A673 (cell line): Measurements from ENCODE around the gene ADARB2. TPM values are rescaled to one million over a fixed set of nuclear protein-coding genes. Genes with fewer than 3 reads are reported as not detected.

Source experiments
- BruUV-seq: library from RNA; stranded (reverse); fragments of 400-500 nt; replicated peaks from 2 replicates; lab custom pipeline; 2021; lab: Mats Ljungman, UMichigan
- CTCF ChIA-PET: fragments of 300-600 bp; sonication (Branson Sonifier 250); formaldehyde crosslinking; loops from one replicate; lab custom pipeline; 2022; ENCODE audit warnings: antibody characterized with exemption; lab: Charles Lee
- POLR2A ChIA-PET: fragments of 300-600 bp; sonication (Branson Sonifier 250); formaldehyde crosslinking; loops from one replicate; lab custom pipeline; 2022; ENCODE audit warnings: antibody characterized with exemption; ENCODE audit not compliant: low non-redundant PET; lab: Charles Lee
- DNase-seq: peaks from one replicate; pipeline ENCODE4 v3.0.0-alpha.2; 2015; ENCODE audit warnings: low spot score
- H3K27ac ChIP-seq: fragments of 200-600 bp; sonication (generic); 2 replicates; pipeline ENCODE4 v1.5.1; 2016; ENCODE audit warnings: mixed run types, low read depth, mild to moderate bottlenecking, mixed read lengths, antibody characterized with exemption, low read length; ENCODE audit not compliant: poor library complexity, severe bottlenecking
- H3K27me3 ChIP-seq: fragments of 200-600 bp; sonication (generic); replicated peaks from 2 replicates; pipeline ENCODE4 v1.6.1; 2017; ENCODE audit warnings: mixed run types, low read depth, mild to moderate bottlenecking, mixed read lengths, antibody characterized with exemption, low read length; ENCODE audit not compliant: insufficient read depth, poor library complexity
- H3K36me3 ChIP-seq: fragments of 200-600 bp; sonication (generic); 2 replicates; pipeline ENCODE4 v1.6.1; 2016; ENCODE audit warnings: mixed run types, mild to moderate bottlenecking, mixed read lengths, antibody characterized with exemption, low read length; ENCODE audit not compliant: insufficient read depth, poor library complexity, severe bottlenecking
- H3K4me1 ChIP-seq: fragments of 200-600 bp; sonication (generic); 2 replicates; pipeline ENCODE4 v1.6.1; 2017; ENCODE audit warnings: mixed run types, mild to moderate bottlenecking, mixed read lengths, antibody characterized with exemption, low read length; ENCODE audit not compliant: insufficient read depth, poor library complexity, severe bottlenecking
- H3K4me3 ChIP-seq: fragments of 200-600 bp; sonication (generic); 2 replicates; pipeline ENCODE4 v1.5.1; 2016; ENCODE audit warnings: low read depth, mixed run types, mild to moderate bottlenecking, mixed read lengths, low read length; ENCODE audit not compliant: poor library complexity, severe bottlenecking
- H3K9me3 ChIP-seq: fragments of 200-600 bp; sonication (generic); 2 replicates; pipeline ENCODE4 v1.6.1; 2016; ENCODE audit warnings: mixed run types, low read depth, mild to moderate bottlenecking, mixed read lengths, antibody characterized with exemption, low read length; ENCODE audit not compliant: poor library complexity, severe bottlenecking
- CTCF ChIP-seq: fragments of 300-800, 200-600 bp; sonication (generic); conservative IDR thresholded peaks from 2 replicates; pipeline ENCODE4 v1.5.1; 2017; ENCODE audit warnings: low read depth, mild to moderate bottlenecking, antibody characterized with exemption, low read length, moderate library complexity, mixed read lengths
- EZH2 ChIP-seq: fragments of 200-600 bp; sonication (generic); IDR thresholded peaks from 2 replicates; pipeline ENCODE4 v1.6.1; 2017; ENCODE audit warnings: borderline replicate concordance, low read depth, mild to moderate bottlenecking, mixed read lengths, antibody characterized with exemption, low read length; ENCODE audit not compliant: poor library complexity, severe bottlenecking
- intact Hi-C: fragments of 100-400 bp; cut with micrococcal nuclease; formaldehyde crosslinking; loops from one replicate; pipeline ENCODE4 v1.10.0; 2022; ENCODE audit not compliant: unreplicated experiment
- total RNA-seq: library from RNA; stranded (reverse); gene quantifications from 2 replicates; pipeline ENCODE4 v1.2.3, GENCODE V29; 2021

The ADARB2 gene
- total RNA-seq, 1 experiment from 2014 or later = not detected

GRCh38 chr10:1213252-1214070 is 523.9 kb downstream of the ADARB2 start:
- no peak overlapping the region for H3K27ac ChIP-seq
- TF ChIP-seq CTCF (no peak), EZH2 (no peak)
- DNase-seq = no peak
- H3K36me3 ChIP-seq = no peaks in the 10 kb centered on the region
- no peak overlapping the region for H3K4me3 ChIP-seq
- no peaks in the 10 kb centered on the region for H3K9me3 ChIP-seq
- ChIA-PET CTCF (no interaction called here), POLR2A (no interaction called here)
- no peaks in the 10 kb centered on the region for H3K4me1 ChIP-seq
- no TSS peak for BruUV-seq
- intact Hi-C loops = no loop called here
- peaks cover 10% of the 10 kb centered on the region for H3K27me3 ChIP-seq

- POLR2A ChIA-PET = no interaction called here
- intact Hi-C loops = no loop called here
- no peak for DNase-seq
- no peak overlapping the region for H3K4me3 ChIP-seq
- CTCF ChIA-PET = no interaction called here
- no peaks in the 10 kb centered on the region for H3K4me1 ChIP-seq
- no peak overlapping the region for H3K27ac ChIP-seq
- TF ChIP-seq EZH2 (no peak), CTCF (no peak)
- no TSS peak for BruUV-seq
- H3K9me3 ChIP-seq = no peaks in the 10 kb centered on the region
- H3K27me3 ChIP-seq = peaks cover 13% of the 10 kb centered on the region
- no peaks in the 10 kb centered on the region for H3K36me3 ChIP-seq
Observed at GRCh38 chr10:1212571-1213141, 524.7 kb downstream of the ADARB2 start.

- Histone ChIP-seq H3K27me3 (peaks cover 18% of the 10 kb centered on the region), H3K4me3 (no peak overlapping the region), H3K27ac (no peak overlapping the region), H3K4me1 (no peaks in the 10 kb centered on the region), H3K9me3 (no peaks in the 10 kb centered on the region), H3K36me3 (no peaks in the 10 kb centered on the region)
- no TSS peak for BruUV-seq
- DNase-seq = no peak
- intact Hi-C loops = no loop called here
- POLR2A ChIA-PET = no interaction called here
- CTCF ChIA-PET = no interaction called here
- TF ChIP-seq CTCF (no peak), EZH2 (no peak)
Observed at GRCh38 chr10:1211844-1212570, 525.3 kb downstream of the ADARB2 start.
